ENCODE results near the gene RDH8.

DNA sequence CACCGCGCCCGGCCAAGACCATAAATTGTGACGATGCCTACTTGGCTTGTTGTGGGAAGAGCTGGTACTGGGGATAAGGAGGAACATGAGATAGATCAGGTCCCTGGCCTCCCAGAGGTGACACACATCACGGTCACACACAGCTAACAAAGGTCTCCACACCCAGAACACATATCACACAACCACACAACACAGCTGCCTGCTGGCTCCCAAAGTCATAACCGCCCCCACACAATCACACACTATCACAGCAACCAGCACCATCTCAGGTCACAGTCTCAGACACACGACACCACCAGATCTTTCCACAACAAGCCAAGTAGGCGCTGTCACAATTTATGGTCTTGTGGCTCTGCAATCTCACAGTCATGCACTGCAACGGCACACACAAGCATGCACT is 8.7 kb upstream of the RDH8 start:
- TF ChIP-seq, protein P1, sequence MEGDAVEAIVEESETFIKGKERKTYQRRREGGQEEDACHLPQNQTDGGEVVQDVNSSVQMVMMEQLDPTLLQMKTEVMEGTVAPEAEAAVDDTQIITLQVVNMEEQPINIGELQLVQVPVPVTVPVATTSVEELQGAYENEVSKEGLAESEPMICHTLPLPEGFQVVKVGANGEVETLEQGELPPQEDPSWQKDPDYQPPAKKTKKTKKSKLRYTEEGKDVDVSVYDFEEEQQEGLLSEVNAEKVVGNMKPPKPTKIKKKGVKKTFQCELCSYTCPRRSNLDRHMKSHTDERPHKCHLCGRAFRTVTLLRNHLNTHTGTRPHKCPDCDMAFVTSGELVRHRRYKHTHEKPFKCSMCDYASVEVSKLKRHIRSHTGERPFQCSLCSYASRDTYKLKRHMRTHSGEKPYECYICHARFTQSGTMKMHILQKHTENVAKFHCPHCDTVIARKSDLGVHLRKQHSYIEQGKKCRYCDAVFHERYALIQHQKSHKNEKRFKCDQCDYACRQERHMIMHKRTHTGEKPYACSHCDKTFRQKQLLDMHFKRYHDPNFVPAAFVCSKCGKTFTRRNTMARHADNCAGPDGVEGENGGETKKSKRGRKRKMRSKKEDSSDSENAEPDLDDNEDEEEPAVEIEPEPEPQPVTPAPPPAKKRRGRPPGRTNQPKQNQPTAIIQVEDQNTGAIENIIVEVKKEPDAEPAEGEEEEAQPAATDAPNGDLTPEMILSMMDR (IDR thresholded peaks at IDR 0.05; ENCODE audit: low read length), result no peak
- no peak for TF ChIP-seq EZH2 (IDR thresholded peaks at IDR 0.05; ENCODE audit: borderline replicate concordance, low read length)
